ENCODE measurements around the gene TDRD1.
"Not testable (repeated sequence)": the region's sequence is repeated elsewhere in the genome, so short reads cannot be mapped to it uniquely, and the experiment has no call there.

Gene TDRD1

GRCh38 chr10:114179148-114179547 is at the start of gene TDRD1:
Gene TDRD1 (plus strand): TSS chr10:114179353. CDS start chr10:114187832, 8,479 bp downstream.
- DNase-seq: no peak

GRCh38 chr10:114131094-114131493 is 48.1 kb upstream of the TDRD1 start:
- no peak for DNase-seq

- no peak for DNase-seq
These were observed 43.7 kb upstream of the TDRD1 start for GRCh38 chr10:114135476-114135875.

GRCh38 chr10:114138581-114138980 is 40.6 kb upstream of the TDRD1 start:
- no peak for DNase-seq

- no peak for DNase-seq
These were observed 39.1 kb upstream of the TDRD1 start for GRCh38 chr10:114140036-114140435.

- DNase-seq: not testable (repeated sequence)
These were observed 38.3 kb upstream of the TDRD1 start for GRCh38 chr10:114140827-114141226.

GRCh38 chr10:114142018-114142417 is 37.1 kb upstream of the TDRD1 start:
- DNase-seq: no peak

- DNase-seq: no peak
These were observed 36.0 kb upstream of the TDRD1 start for GRCh38 chr10:114143160-114143559.

- DNase-seq: not testable (repeated sequence)
These were observed 29.7 kb upstream of the TDRD1 start for GRCh38 chr10:114149476-114149875.

GRCh38 chr10:114151486-114151885 is 27.7 kb upstream of the TDRD1 start:
- peak; percentile 58 for DNase-seq

GRCh38 chr10:114151892-114152291 is 27.3 kb upstream of the TDRD1 start:
- no peak for DNase-seq

- DNase-seq: no peak
These were observed 21.2 kb upstream of the TDRD1 start for GRCh38 chr10:114157912-114158311.

GRCh38 chr10:114163062-114163461 is 16.1 kb upstream of the TDRD1 start:
- DNase-seq: no peak

GRCh38 chr10:114166043-114166442 is 13.1 kb upstream of the TDRD1 start:
- DNase-seq: no peak

GRCh38 chr10:114166494-114166893 is 12.7 kb upstream of the TDRD1 start:
- DNase-seq: no peak

GRCh38 chr10:114167985-114168384 is 11.2 kb upstream of the TDRD1 start:
- no peak for DNase-seq

- DNase-seq: peak; percentile 45
These were observed 10.6 kb upstream of the TDRD1 start for GRCh38 chr10:114168450-114169009.

- DNase-seq: peak; percentile 9
These were observed 6.9 kb upstream of the TDRD1 start for GRCh38 chr10:114172216-114172615.

GRCh38 chr10:114172776-114173602 is 6.2 kb upstream of the TDRD1 start:
- peak; percentile 51 for DNase-seq

- no peak for DNase-seq
These were observed 5.6 kb upstream of the TDRD1 start for GRCh38 chr10:114173603-114173920.

- peak; percentile 99 for DNase-seq
These were observed 5.0 kb upstream of the TDRD1 start, which contains the start of gene CCDC186 for GRCh38 chr10:114173921-114174694. Gene CCDC186 (minus strand): TSS chr10:114174203. CDS start chr10:114163268, 10,935 bp downstream.

GRCh38 chr10:114174695-114175188 is 4.4 kb upstream of the TDRD1 start:
- DNase-seq: no peak

- DNase-seq: no peak
These were observed 3.5 kb upstream of the TDRD1 start for GRCh38 chr10:114175667-114176066.

- no peak for DNase-seq
These were observed 2.6 kb upstream of the TDRD1 start for GRCh38 chr10:114176511-114176910.
